Caco-2 (cell line): ENCODE data around the gene CTRL. TPM values are rescaled to one million over a fixed set of nuclear protein-coding genes. Genes with fewer than 3 reads are reported as not detected.

ENCODE experiments used
- BruUV-seq: library from RNA; stranded (reverse); fragments of 400-500 nt; replicated peaks from 2 replicates; lab custom pipeline; 2021; lab: Mats Ljungman, UMichigan
- CTCF ChIA-PET: fragments of 300-600 bp; sonication (Branson Sonifier 250); formaldehyde crosslinking; loops from one replicate; lab custom pipeline; 2022; ENCODE audit warnings: antibody characterized with exemption; lab: Charles Lee
- POLR2A ChIA-PET: fragments of 300-600 bp; sonication (Branson Sonifier 250); formaldehyde crosslinking; loops from one replicate; lab custom pipeline; 2022; ENCODE audit warnings: antibody characterized with exemption; lab: Charles Lee
- DNase-seq, 2 experiments: peaks; one replicate each; pipeline versions ENCODE4 v3.0.0 to v3.0.0-alpha.2; 2020 to 2022
- H3K27me3 ChIP-seq: replicated peaks from 2 replicates; pipeline ENCODE4 v1.6.0; 2011; ENCODE audit warnings: low read length; ENCODE audit not compliant: control insufficient read depth, insufficient read depth
- H3K36me3 ChIP-seq: 2 replicates; pipeline ENCODE4 v1.5.1; 2011; ENCODE audit warnings: low read length; ENCODE audit not compliant: control insufficient read depth, insufficient read depth
- H3K4me1 ChIP-seq: fragments of 250-450 bp; sonication (Bioruptor Pico); 2 replicates; pipeline ENCODE4 v1.5.1; 2020; ENCODE audit warnings: mild to moderate bottlenecking
- H3K4me3 ChIP-seq: 2 replicates; pipeline ENCODE4 v1.5.1; 2011; ENCODE audit warnings: low read depth, mild to moderate bottlenecking, control low read depth, low read length
- H3K9me3 ChIP-seq: fragments of 250-450 bp; sonication (Bioruptor Pico); 2 replicates; pipeline ENCODE4 v1.5.1; 2020; ENCODE audit warnings: mild to moderate bottlenecking, moderate library complexity
- H3K27ac Mint-ChIP-seq: one replicate; pipeline ENCODE4 v1.8.0; 2022; ENCODE audit warnings: mixed read lengths; ENCODE audit not compliant: unreplicated experiment
- H3K27me3 Mint-ChIP-seq: one replicate; pipeline ENCODE4 v1.8.0; 2022; ENCODE audit warnings: mixed read lengths; ENCODE audit not compliant: insufficient read depth, unreplicated experiment
- H3K36me3 Mint-ChIP-seq: one replicate; pipeline ENCODE4 v1.8.0; 2022; ENCODE audit warnings: mild to moderate bottlenecking, mixed read lengths; ENCODE audit not compliant: insufficient read depth, unreplicated experiment
- H3K4me1 Mint-ChIP-seq: one replicate; pipeline ENCODE4 v1.8.0; 2022; ENCODE audit warnings: low read depth, mixed read lengths; ENCODE audit not compliant: unreplicated experiment
- H3K4me3 Mint-ChIP-seq: one replicate; pipeline ENCODE4 v1.8.0; 2022; ENCODE audit warnings: mild to moderate bottlenecking, moderate library complexity, mixed read lengths; ENCODE audit not compliant: unreplicated experiment
- H3K9me3 Mint-ChIP-seq: one replicate; pipeline ENCODE4 v1.8.0; 2022; ENCODE audit warnings: mixed read lengths; ENCODE audit not compliant: unreplicated experiment
- CTCF ChIP-seq, 2 experiments: fragments of 200-600 bp in 1 of 2; IDR thresholded peaks; 1 replicate in 1 of 2; 2 replicates in 1 of 2; pipeline versions ENCODE4 v1.5.1 to v1.8.0; 2011 to 2022; ENCODE audit warnings: antibody characterized with exemption in 1 of 2, control low read depth in 1 of 2, inconsistent platforms in 1 of 2, low read depth in 1 of 2, low read length in 1 of 2, mild to moderate bottlenecking in 1 of 2, moderate library complexity in 1 of 2; ENCODE audit not compliant: insufficient read depth in 1 of 2, severe bottlenecking in 1 of 2, unreplicated experiment in 1 of 2
- intact Hi-C: fragments of 100-400 bp; cut with micrococcal nuclease; formaldehyde crosslinking; loops from one replicate; pipeline ENCODE4 v1.10.0; 2022; ENCODE audit not compliant: unreplicated experiment
- total RNA-seq: library from RNA; stranded (reverse); gene quantifications from 2 replicates; pipeline ENCODE4 v1.2.3, GENCODE V29; 2022

Gene CTRL
- total RNA-seq, 1 experiment from 2014 or later: 0.66 TPM

GRCh38 chr16:67959536-67960329 is 28.1 kb upstream of the CTRL start:
- Histone ChIP-seq H3K36me3 (peaks cover 14% of the 10 kb centered on the region), H3K27me3 (no peaks in the 10 kb centered on the region), H3K4me3 (no peak overlapping the region), H3K4me1 (no peaks in the 10 kb centered on the region), H3K9me3 (no peaks in the 10 kb centered on the region)
- Mint-ChIP-seq H3K27ac (no peak overlapping the region), H3K27me3 (no peaks in the 10 kb centered on the region), H3K36me3 (peaks cover 54% of the 10 kb centered on the region), H3K4me1 (no peaks in the 10 kb centered on the region), H3K4me3 (no peak overlapping the region), H3K9me3 (no peaks in the 10 kb centered on the region)
- CTCF ChIA-PET: no interaction called here
- POLR2A ChIA-PET: interaction anchor here (1.3 kb wide), 1 partner anchor 8 kb away, joined by 3 read pairs; no protein-coding TSS in a partner anchor
- no peak for TF ChIP-seq CTCF (IDR thresholded peaks at IDR 0.05; ENCODE audit: insufficient read depth in 1 of 2, low read depth in 1 of 2, low read length in 1 of 2, severe bottlenecking in 1 of 2, unreplicated experiment in 1 of 2)
- no TSS peak for BruUV-seq
- intact Hi-C loops: no loop called here
- DNase-seq: no peak

GRCh38 chr16:67957622-67958021 is 26.0 kb upstream of the CTRL start:
- peaks cover 11% of the 10 kb centered on the region for H3K36me3 ChIP-seq
- TF ChIP-seq CTCF (IDR thresholded peaks at IDR 0.05; ENCODE audit: insufficient read depth in 1 of 2, low read depth in 1 of 2, low read length in 1 of 2, severe bottlenecking in 1 of 2, unreplicated experiment in 1 of 2): no peak
- POLR2A ChIA-PET: no interaction called here

GRCh38 chr16:67954421-67955196 is 22.9 kb upstream of the CTRL start:
- Mint-ChIP-seq H3K4me1 (no peaks in the 10 kb centered on the region), H3K36me3 (peaks cover 77% of the 10 kb centered on the region), H3K4me3 (no peak overlapping the region), H3K27ac (no peak overlapping the region), H3K9me3 (no peaks in the 10 kb centered on the region), H3K27me3 (no peaks in the 10 kb centered on the region)
- BruUV-seq: no TSS peak
- ChIA-PET CTCF (interaction anchor here (0.9 to 1.3 kb wide), 2 partner anchors 12 to 86 kb away, joined by 4 to 6 read pairs; no protein-coding TSS in a partner anchor), POLR2A (no interaction called here)
- DNase-seq: no peak
- TF ChIP-seq CTCF (IDR thresholded peaks at IDR 0.05; ENCODE audit: insufficient read depth in 1 of 2, low read depth in 1 of 2, low read length in 1 of 2, severe bottlenecking in 1 of 2, unreplicated experiment in 1 of 2): no peak
- intact Hi-C loops: no loop called here
- Histone ChIP-seq H3K36me3 (peaks cover 6% of the 10 kb centered on the region), H3K4me3 (no peak overlapping the region), H3K9me3 (no peaks in the 10 kb centered on the region), H3K27me3 (no peaks in the 10 kb centered on the region), H3K4me1 (no peaks in the 10 kb centered on the region)

More at GRCh38 chr16:67957622-67958021, 26.0 kb upstream of the CTRL start:
- Histone ChIP-seq H3K4me3 (no peak overlapping the region), H3K27me3 (no peaks in the 10 kb centered on the region), H3K9me3 (no peaks in the 10 kb centered on the region), H3K4me1 (no peaks in the 10 kb centered on the region)
- H3K27me3 Mint-ChIP-seq: no peaks in the 10 kb centered on the region
- H3K9me3 Mint-ChIP-seq: no peaks in the 10 kb centered on the region
- BruUV-seq: no TSS peak
- no peak overlapping the region for H3K4me3 Mint-ChIP-seq
- peaks cover 64% of the 10 kb centered on the region for H3K36me3 Mint-ChIP-seq
- no peak overlapping the region for H3K27ac Mint-ChIP-seq
- H3K4me1 Mint-ChIP-seq: no peaks in the 10 kb centered on the region
- intact Hi-C loops: no loop called here
- DNase-seq: no peak
- CTCF ChIA-PET: no interaction called here
